CD4-positive, alpha-beta T cell treated with Interleukin-2 at 100 ng/mL for 4 hours (primary cell): Measurements from ENCODE around the gene FAM53B.
"Not testable (repeated sequence)": the region's sequence is repeated elsewhere in the genome, so short reads cannot be mapped to it uniquely, and the experiment has no call there.

ENCODE experiments used
- DNase-seq: peaks from one replicate; pipeline ENCODE4 v3.0.0-alpha.2; 2020; ENCODE audit warnings: low spot score

The FAM53B gene

DNA sequence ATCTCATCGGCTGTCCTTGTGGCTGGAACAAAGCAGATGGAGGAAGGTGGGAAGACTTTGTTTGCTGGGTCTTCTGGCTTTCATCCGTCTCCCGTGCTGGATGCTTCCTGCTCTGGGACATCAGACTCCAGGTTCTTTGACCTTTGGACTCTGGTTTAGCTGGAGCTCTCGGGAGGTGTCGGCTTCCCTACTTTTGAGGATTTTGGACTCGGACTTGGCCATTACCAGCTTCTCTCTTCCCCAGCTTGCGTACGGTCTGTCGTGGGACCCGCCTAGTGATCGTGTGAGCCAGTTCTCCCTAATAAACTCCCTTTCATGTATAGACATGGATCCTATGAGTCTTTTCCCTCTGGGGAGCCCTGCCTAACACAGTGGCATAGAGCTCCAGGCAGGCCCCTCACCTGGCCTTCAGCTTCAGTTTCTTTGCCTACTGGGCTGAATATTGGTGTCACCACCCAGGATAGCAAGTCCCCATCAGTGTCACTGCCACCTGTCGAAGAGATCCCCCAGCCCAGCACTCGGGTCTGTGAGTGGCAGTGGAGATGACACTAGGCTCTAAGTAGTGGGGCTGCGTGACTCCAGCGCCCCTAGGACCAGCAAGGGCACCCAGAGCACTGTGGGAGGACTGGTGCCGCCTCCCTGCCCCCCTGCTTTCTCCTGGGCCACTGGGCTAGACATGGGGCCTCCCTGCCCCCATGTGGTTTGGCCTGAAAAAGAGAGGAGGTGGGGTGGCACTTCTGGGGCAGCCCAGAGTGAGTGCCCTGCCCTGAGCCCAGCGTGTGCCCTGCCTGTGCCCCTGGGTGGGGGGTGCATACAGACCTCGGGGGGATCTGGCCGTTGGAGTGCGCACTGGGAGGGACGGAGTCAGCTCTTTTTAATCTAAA is 147.0 kb downstream of the FAM53B start:
- no peak for DNase-seq

- no peak for DNase-seq
These were observed 147.9 kb downstream of the FAM53B start for GRCh38 chr10:124596116-124596785.

GRCh38 chr10:124595143-124595883 is 148.9 kb downstream of the FAM53B start:
- no peak for DNase-seq

DNA sequence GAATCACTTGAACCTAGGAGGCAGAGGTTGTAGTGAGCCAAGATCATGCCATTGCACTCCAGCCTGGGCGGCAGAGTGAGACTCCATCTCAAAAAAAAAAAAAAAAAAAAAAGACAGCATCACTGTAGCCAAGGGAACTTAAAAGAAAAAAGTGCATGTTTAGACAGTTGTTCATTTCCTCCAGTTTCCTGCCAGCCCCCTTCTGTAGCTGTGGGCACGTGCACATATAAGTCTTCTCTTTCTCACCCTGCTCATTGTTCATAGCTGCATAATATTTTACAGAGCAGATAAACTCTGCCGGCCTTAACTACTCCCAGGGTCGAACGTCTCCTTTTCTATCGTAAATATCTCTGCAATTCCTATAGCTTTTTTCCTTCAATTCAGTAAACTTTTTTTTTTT is 149.9 kb downstream of the FAM53B start:
- no peak for DNase-seq

GRCh38 chr10:124593431-124593985 is 150.7 kb downstream of the FAM53B start:
- no peak for DNase-seq

DNA sequence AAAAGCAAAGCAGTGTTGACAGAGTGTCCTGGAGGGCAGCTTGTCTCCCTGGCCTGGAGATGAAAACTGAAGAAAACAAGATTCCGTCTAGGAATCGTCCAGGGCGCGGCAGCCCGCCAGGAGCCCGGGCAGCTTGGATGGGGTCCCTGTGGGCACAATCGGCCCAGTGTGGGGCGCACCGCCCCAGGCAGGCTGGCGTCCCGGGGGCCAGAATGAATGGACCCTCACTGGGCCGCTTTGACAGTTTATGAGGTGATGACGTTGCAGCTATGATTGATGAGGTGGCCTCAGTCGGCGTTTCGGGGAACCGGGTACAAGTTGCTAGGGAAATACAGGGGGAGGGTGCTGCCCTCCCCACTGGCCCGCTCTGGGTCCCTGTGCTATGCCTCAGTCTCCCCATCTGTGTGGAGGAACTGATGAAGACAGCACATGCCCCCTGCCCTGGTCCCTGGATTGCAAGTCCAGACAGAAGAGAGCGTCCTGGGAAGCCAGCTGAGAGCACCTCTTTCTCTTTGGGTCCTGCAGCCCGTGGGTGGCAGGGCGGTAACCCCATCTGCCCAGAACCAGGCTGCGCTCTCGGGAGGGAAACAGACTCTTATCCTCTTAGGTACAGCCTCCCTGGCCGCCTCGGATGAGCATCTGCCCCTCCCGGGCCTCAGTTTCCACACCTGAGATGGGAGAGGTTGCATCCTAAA is 151.3 kb downstream of the FAM53B start:
- no peak for DNase-seq

- no peak for DNase-seq
These were observed 152.1 kb downstream of the FAM53B start for GRCh38 chr10:124592101-124592500.

- DNase-seq = no peak
These were observed 153.1 kb downstream of the FAM53B start for GRCh38 chr10:124591123-124591495.

GRCh38 chr10:124590216-124591122 is 153.7 kb downstream of the FAM53B start:
- no peak for DNase-seq

GRCh38 chr10:124589491-124590041 is 154.6 kb downstream of the FAM53B start:
- no peak for DNase-seq

DNA sequence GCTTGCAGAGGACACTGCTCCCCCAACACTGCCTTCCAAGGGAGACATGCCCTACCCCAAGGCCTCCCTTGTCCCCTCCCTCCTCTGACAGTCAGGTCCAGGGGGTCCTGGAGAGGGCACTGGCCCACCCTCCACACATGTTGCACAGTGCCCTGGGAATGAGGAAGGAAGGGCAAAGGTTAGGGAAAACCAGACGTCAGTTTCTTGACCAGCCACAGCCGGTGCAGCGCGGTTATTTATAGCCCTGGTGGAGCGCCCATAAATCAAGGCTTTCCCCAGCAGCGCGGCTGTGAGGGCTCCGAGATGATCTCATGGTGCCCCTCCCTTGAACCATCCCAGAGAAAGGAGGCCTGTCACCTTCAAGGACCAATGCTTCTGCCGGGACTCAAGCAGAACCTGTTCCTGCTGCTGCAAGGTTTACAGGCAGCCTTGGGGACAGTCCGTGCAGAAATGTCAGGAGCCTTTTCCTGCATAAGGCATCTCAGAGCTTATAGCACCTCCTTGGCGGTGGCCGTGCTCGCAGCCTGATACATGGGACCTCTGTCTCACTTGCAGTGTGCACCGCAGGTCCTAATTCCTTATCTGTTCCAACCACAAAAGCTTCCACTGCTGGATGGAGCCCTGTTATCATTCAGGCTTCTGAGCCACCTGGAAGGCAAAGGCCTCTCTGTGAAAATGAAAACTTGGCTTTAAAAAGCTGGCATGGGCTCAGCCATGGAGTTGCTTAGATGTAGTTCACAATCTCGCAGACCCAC is 155.3 kb downstream of the FAM53B start:
- DNase-seq = no peak

GRCh38 chr10:124588341-124588735 is 155.8 kb downstream of the FAM53B start:
- not testable (repeated sequence) for DNase-seq

DNA sequence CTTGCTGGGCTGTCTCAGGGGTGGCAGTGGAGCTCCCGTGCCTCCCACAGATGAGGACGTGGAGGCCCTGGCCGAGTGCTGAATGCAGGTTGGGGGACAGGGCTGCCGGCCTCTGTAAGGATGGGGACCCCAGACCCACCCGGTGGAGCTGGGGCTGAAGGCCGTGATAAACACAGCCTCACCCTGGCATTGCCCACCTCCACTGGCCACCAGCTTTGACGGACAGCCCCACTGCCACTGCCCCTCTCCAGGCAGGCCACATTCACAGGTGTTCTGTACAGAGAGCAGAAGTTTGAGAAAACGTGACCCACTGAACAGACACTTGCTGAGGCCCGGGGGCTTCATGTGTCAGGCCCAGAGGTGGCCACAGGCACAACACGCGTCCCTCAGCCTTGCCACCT is 156.4 kb downstream of the FAM53B start:
- no peak for DNase-seq

DNA sequence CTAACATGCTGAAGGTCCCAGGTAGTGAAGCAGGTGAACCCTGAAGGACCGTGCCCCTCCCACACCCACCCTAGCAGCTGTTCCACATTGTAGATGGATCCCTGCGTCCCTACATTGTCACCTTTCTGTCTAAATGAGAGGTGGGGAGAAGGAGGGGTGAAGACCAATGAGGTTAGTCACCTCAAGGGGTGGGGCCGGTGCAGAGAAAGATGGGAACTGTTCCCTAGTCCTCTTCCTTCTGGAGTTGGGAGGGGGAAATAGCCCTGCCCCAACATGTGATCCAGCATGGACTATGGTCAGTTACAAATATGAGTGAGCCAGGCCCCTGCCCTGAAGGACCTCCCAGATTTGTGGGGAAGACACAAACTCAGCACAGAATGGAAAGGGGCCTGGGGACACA is 158.0 kb downstream of the FAM53B start:
- DNase-seq = no peak

DNA sequence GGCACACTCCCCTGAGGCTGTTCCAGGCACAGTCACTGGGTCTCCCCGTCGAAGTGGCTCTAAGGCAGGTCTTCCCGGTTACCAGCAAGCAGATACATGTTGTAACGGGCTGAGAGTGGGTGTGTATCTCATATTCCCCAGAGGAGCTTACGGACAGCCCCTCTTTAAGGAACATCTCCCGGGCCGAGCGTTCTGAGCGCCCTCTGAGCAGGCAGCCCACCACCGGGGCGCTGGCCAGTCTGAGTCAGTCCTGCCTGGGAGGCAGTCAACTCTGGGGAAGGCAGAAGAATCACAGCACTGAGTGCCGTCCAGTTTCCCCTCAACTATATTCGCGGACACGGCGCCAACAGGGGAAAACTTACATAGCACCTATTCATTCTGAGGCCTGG is 165.2 kb downstream of the FAM53B start:
- no peak for DNase-seq

DNA sequence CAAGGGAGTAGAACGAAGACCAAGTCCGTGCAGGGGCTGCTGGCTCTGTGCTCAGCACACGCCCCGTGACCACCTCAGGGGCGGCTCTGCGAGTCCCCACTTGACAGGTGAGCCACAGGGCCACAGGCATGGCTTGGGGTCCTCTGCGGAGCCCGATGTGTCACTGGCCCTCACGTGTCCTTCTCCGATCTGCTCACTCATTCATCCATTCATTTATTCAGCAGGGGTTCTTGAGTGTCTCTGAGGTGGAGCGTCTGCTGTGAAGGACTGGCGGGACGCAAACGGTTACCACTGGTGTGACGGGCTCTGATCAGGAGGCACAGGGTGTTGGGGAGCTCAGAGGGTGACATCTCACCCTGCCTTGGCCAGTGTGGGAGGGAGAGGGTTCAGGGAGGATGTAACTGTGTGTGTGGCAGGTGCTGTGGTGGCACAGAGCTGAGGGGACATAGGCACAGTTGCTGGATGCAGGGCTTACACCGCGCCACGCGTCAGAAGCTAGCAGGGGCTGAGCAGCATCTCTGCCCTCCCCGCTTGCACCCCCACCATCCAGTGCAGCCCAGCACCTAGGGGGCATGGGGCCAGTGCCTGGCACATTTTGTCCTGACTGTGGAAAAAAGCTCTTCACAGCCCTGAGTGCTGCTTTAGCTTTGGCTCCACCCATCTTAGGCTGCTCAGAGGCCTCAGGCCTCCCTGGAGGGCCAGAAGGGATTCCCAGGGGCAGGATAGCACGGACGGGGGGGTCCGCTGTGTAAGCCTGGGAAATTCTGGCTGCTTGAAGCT is 165.8 kb downstream of the FAM53B start:
- no peak for DNase-seq

- DNase-seq = no peak
These were observed 166.5 kb downstream of the FAM53B start for GRCh38 chr10:124577651-124578050.

DNA sequence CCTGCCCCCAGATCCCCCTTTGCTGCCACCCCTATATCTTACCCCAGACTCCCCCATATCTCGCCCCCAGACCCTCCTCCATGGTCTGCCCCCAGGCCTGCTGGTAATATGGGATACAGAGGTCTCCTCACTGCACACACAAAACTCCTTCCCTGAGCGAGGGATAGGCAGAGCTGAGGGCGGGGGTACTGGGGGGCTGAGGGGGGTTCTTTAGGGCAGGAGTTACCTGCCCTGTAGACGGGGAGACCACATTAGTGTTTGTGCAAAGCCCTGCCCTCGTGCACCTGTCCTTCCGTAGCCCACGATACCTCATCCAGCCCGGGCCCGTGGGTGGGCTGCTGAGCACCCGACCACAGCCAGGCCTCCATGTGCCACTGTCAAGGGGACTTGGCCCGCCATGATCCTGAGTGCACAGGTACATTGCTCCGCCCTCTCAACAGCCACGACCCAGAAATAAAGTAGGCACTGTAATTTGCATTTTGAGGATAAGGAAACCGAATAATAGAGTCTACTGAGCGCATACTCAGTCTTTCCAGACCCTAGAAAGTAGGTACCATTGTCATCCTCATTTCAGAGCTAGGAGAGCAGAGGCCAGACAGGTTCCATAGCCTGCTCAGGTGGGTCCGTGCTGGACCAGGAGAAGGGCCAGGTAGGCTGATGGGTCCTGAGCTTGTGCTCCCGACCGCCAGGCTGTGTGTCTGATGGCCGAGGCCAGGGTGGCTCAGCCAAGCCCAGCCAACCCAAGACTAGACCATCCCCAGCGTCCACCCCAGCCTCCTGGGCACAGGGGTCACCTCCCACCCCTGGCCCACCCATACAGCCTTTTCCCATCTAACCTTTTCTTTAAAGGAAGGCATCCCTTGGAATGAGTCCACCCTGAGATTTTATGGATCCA is 167.4 kb downstream of the FAM53B start:
- no peak for DNase-seq
